Urothelium cell line (cell line): ENCODE measurements around the gene LSP1.
"Not testable (repeated sequence)": the region's sequence is repeated elsewhere in the genome, so short reads cannot be mapped to it uniquely, and the experiment has no call there.

Experiments used
- DNase-seq: peaks from one replicate; pipeline ENCODE4 v3.0.0; 2011; ENCODE audit warnings: low spot score, mixed read lengths
- FAIRE-seq: peaks from 2 replicates; lab custom pipeline; 2011; peaks lifted over from hg19 to GRCh38; lab: Jason Lieb, UNC

The LSP1 gene

GRCh38 chr11:1852877-1853276 is at the start of gene LSP1:
TSS of gene LSP1 (plus strand) at chr11:1853084. CDS start at chr11:1853145, 61 bp downstream.
- no peak for FAIRE-seq

GRCh38 chr11:1803246-1803645 is 49.6 kb upstream of the LSP1 start:
- FAIRE-seq (no peak), DNase-seq (no peak)

More at GRCh38 chr11:1852877-1853276, at the start of gene LSP1:
- DNase-seq, result no peak

- DNase-seq, FAIRE-seq: not testable (repeated sequence)
Observed at GRCh38 chr11:1803835-1804519, 48.9 kb upstream of the LSP1 start.

- FAIRE-seq (no peak), DNase-seq (no peak)
Observed at GRCh38 chr11:1805525-1805924, 47.4 kb upstream of the LSP1 start.

- no peak for DNase-seq
- no peak for FAIRE-seq
Observed at GRCh38 chr11:1807264-1807995, 45.5 kb upstream of the LSP1 start.

GRCh38 chr11:1810761-1811160 is 42.1 kb upstream of the LSP1 start:
- DNase-seq (no peak), FAIRE-seq (no peak)

- FAIRE-seq (no peak), DNase-seq (no peak)
Observed at GRCh38 chr11:1812274-1812673, 40.6 kb upstream of the LSP1 start.

GRCh38 chr11:1812801-1813200 is 40.1 kb upstream of the LSP1 start:
- no peak for FAIRE-seq

GRCh38 chr11:1813356-1813755 is 39.5 kb upstream of the LSP1 start:
- DNase-seq, FAIRE-seq: not testable (repeated sequence)

More at GRCh38 chr11:1812801-1813200, 40.1 kb upstream of the LSP1 start:
- no peak for DNase-seq

GRCh38 chr11:1814691-1815090 is 38.2 kb upstream of the LSP1 start:
- DNase-seq (no peak), FAIRE-seq (no peak)

GRCh38 chr11:1815311-1815710 is 37.6 kb upstream of the LSP1 start:
- no peak for DNase-seq
- FAIRE-seq, result no peak

GRCh38 chr11:1815751-1816150 is 37.1 kb upstream of the LSP1 start:
- FAIRE-seq, result no peak
- DNase-seq, result no peak

GRCh38 chr11:1817000-1817399 is 35.9 kb upstream of the LSP1 start:
- no peak for FAIRE-seq
- DNase-seq, result no peak

- DNase-seq (no peak), FAIRE-seq (no peak)
Observed at GRCh38 chr11:1817511-1817910, 35.4 kb upstream of the LSP1 start.

- no peak for FAIRE-seq
- DNase-seq, result no peak
Observed at GRCh38 chr11:1819074-1819473, 33.8 kb upstream of the LSP1 start.

GRCh38 chr11:1820463-1821325 is 32.2 kb upstream of the LSP1 start:
- FAIRE-seq (no peak), DNase-seq (no peak)

GRCh38 chr11:1821562-1821961 is 31.3 kb upstream of the LSP1 start:
- DNase-seq (no peak), FAIRE-seq (no peak)

GRCh38 chr11:1822648-1823375 is 30.1 kb upstream of the LSP1 start:
- DNase-seq, result no peak
- no peak for FAIRE-seq

- no peak for FAIRE-seq
Observed at GRCh38 chr11:1823376-1824220, 29.3 kb upstream of the LSP1 start.

More at GRCh38 chr11:1823376-1824220, 29.3 kb upstream of the LSP1 start:
- no peak for DNase-seq
